Stromal cell of bone marrow (primary cell): Measurements from ENCODE around the gene HECTD4.
"Not testable (repeated sequence)": the region's sequence is repeated elsewhere in the genome, so short reads cannot be mapped to it uniquely, and the experiment has no call there.

Experiments used
- DNase-seq: peaks from one replicate; pipeline ENCODE4 v3.0.0-alpha.2; 2012; ENCODE audit warnings: low read depth

The HECTD4 gene

GRCh38 chr12:112160611-112161010 is 221.6 kb downstream of the HECTD4 start:
- no peak for DNase-seq

- DNase-seq, result no peak
These were observed 223.1 kb downstream of the HECTD4 start for GRCh38 chr12:112159146-112159541.

GRCh38 chr12:112158461-112159145 is 223.6 kb downstream of the HECTD4 start:
- DNase-seq, result not testable (repeated sequence)

- no peak for DNase-seq
These were observed 228.4 kb downstream of the HECTD4 start for GRCh38 chr12:112153893-112154219.

GRCh38 chr12:112153181-112153892 is 228.9 kb downstream of the HECTD4 start:
- no peak for DNase-seq

- no peak for DNase-seq
These were observed 230.3 kb downstream of the HECTD4 start for GRCh38 chr12:112151766-112152541.

GRCh38 chr12:112149596-112149995 is 232.6 kb downstream of the HECTD4 start:
- no peak for DNase-seq

GRCh38 chr12:112148031-112148513 is 234.2 kb downstream of the HECTD4 start:
- no peak for DNase-seq

- no peak for DNase-seq
These were observed 236.1 kb downstream of the HECTD4 start for GRCh38 chr12:112146123-112146522.

- no peak for DNase-seq
These were observed 241.5 kb downstream of the HECTD4 start for GRCh38 chr12:112140728-112141127.

GRCh38 chr12:112134731-112135130 is 247.5 kb downstream of the HECTD4 start:
- DNase-seq, result no peak

- no peak for DNase-seq
These were observed 248.8 kb downstream of the HECTD4 start for GRCh38 chr12:112133418-112133817.

- DNase-seq, result no peak
These were observed 250.5 kb downstream of the HECTD4 start for GRCh38 chr12:112131686-112132085.

- DNase-seq, result no peak
These were observed 251.7 kb downstream of the HECTD4 start for GRCh38 chr12:112130441-112130998.

GRCh38 chr12:112126911-112127310 is 255.3 kb downstream of the HECTD4 start:
- no peak for DNase-seq

- no peak for DNase-seq
These were observed 256.2 kb downstream of the HECTD4 start for GRCh38 chr12:112126000-112126438.

- DNase-seq, result peak; percentile 94
These were observed 256.8 kb downstream of the HECTD4 start, which contains the start of gene TRAFD1 for GRCh38 chr12:112125250-112125999. TSS of gene TRAFD1 (plus strand) at chr12:112125560. CDS start at chr12:112130523, 4,963 bp downstream.

GRCh38 chr12:112124918-112125249 is 257.3 kb downstream of the HECTD4 start:
- no peak for DNase-seq

GRCh38 chr12:112122823-112123690 is 259.2 kb downstream of the HECTD4 start:
- peak; percentile 61 for DNase-seq

GRCh38 chr12:112121780-112122565 is 260.3 kb downstream of the HECTD4 start:
- DNase-seq, result peak; percentile 72
